ENCODE data around the gene GRIN2C. TPM values are rescaled to one million over a fixed set of nuclear protein-coding genes. Genes with fewer than 3 reads are reported as not detected.

Gene GRIN2C
- total and polyA plus RNA-seq, 4 donors: 0.01 to 0.03 (median 0.02) TPM; not detected in 1

GRCh38 chr17:74856112-74856511, 3.6 kb downstream of the GRIN2C start:
- no peaks in the 10 kb centered on the region for H3K36me3 ChIP-seq (ENCODE audit: control insufficient read depth in 4 of 4, insufficient read depth in 4 of 4, low read length in 4 of 4)
- peaks cover 11 to 78% (median 57%) of the 10 kb centered on the region in 3 donors for H3K27me3 ChIP-seq (ENCODE audit: control insufficient read depth in 3 of 3, insufficient read depth in 3 of 3, low read length in 2 of 3)
- peaks cover 0 to 4% (median 0%) of the 10 kb centered on the region in 4 donors for H3K9me3 ChIP-seq (ENCODE audit: control insufficient read depth in 4 of 4, insufficient read depth in 3 of 4, low read length in 3 of 4)
- peaks cover 0 to 14% (median 0%) of the 10 kb centered on the region in 5 donors for H3K4me1 ChIP-seq (ENCODE audit: control insufficient read depth in 5 of 5, insufficient read depth in 5 of 5, low read length in 5 of 5)
- H3K9ac ChIP-seq (ENCODE audit: insufficient read depth in 1 of 2, low read length in 2 of 2): no peak overlapping the region
- WGBS, 2 donors: 79 to 91% methylated on average over 7 of the region's 7 CpGs
- no peak overlapping the region for H3K4me3 ChIP-seq
- no peak for ATAC-seq (ENCODE audit: insufficient read depth, low FRiP score)
- TF ChIP-seq CTCF (IDR thresholded peaks at IDR 0.05; ENCODE audit: control extremely low read depth, extremely low read depth): no peak
- H3K27ac ChIP-seq (ENCODE audit: low read depth in 1 of 2, low read length in 1 of 2): no peak overlapping the region
- no peak for DNase-seq

GRCh38 chr17:74855323-74855722, 4.4 kb downstream of the GRIN2C start:
- Histone ChIP-seq H3K27me3 (ENCODE audit: control insufficient read depth in 3 of 3, insufficient read depth in 3 of 3, low read length in 2 of 3) (peaks cover 11 to 75% (median 55%) of the 10 kb centered on the region in 3 donors), H3K9me3 (ENCODE audit: control insufficient read depth in 4 of 4, insufficient read depth in 3 of 4, low read length in 3 of 4) (peaks cover 0 to 6% (median 0%) of the 10 kb centered on the region in 4 donors), H3K4me1 (ENCODE audit: control insufficient read depth in 5 of 5, insufficient read depth in 5 of 5, low read length in 5 of 5) (peaks cover 0 to 10% (median 0%) of the 10 kb centered on the region in 5 donors), H3K9ac (ENCODE audit: insufficient read depth in 1 of 2, low read length in 2 of 2) (no peak overlapping the region), H3K4me3 (no peak overlapping the region), H3K27ac (ENCODE audit: low read depth in 1 of 2, low read length in 1 of 2) (no peak overlapping the region), H3K36me3 (ENCODE audit: control insufficient read depth in 4 of 4, insufficient read depth in 4 of 4, low read length in 4 of 4) (no peaks in the 10 kb centered on the region)
- DNase-seq (no peak), ATAC-seq (ENCODE audit: insufficient read depth, low FRiP score) (no peak)
- no peak for TF ChIP-seq CTCF (IDR thresholded peaks at IDR 0.05; ENCODE audit: control extremely low read depth, extremely low read depth)
- 86 to 92% methylated on average over 4 of the region's 4 CpGs for WGBS, 2 donors

- H3K27me3 ChIP-seq (ENCODE audit: control insufficient read depth in 3 of 3, insufficient read depth in 3 of 3, low read length in 2 of 3): peaks cover 6 to 76% (median 52%) of the 10 kb centered on the region in 3 donors
- no peak for ATAC-seq (ENCODE audit: insufficient read depth, low FRiP score)
- TF ChIP-seq CTCF (IDR thresholded peaks at IDR 0.05; ENCODE audit: control extremely low read depth, extremely low read depth): no peak
Observed at GRCh38 chr17:74854792-74855191, 4.9 kb downstream of the GRIN2C start.

GRCh38 chr17:74853669-74854068, 6.0 kb downstream of the GRIN2C start:
- Histone ChIP-seq H3K9me3 (ENCODE audit: control insufficient read depth in 4 of 4, insufficient read depth in 3 of 4, low read length in 3 of 4) (peaks cover 0 to 6% (median 0%) of the 10 kb centered on the region in 4 donors), H3K27me3 (ENCODE audit: control insufficient read depth in 3 of 3, insufficient read depth in 3 of 3, low read length in 2 of 3) (peaks cover 6 to 67% (median 45%) of the 10 kb centered on the region in 3 donors), H3K9ac (ENCODE audit: insufficient read depth in 1 of 2, low read length in 2 of 2) (no peak overlapping the region), H3K36me3 (ENCODE audit: control insufficient read depth in 4 of 4, insufficient read depth in 4 of 4, low read length in 4 of 4) (no peaks in the 10 kb centered on the region), H3K4me3 (no peak overlapping the region), H3K4me1 (ENCODE audit: control insufficient read depth in 5 of 5, insufficient read depth in 5 of 5, low read length in 5 of 5) (peaks cover 0 to 5% (median 0%) of the 10 kb centered on the region in 5 donors), H3K27ac (ENCODE audit: low read depth in 1 of 2, low read length in 1 of 2) (no peak overlapping the region)
- no peak for TF ChIP-seq CTCF (IDR thresholded peaks at IDR 0.05; ENCODE audit: control extremely low read depth, extremely low read depth)
- DNase-seq (no peak), ATAC-seq (ENCODE audit: insufficient read depth, low FRiP score) (no peak)
- 84% methylated on average over 8 of the region's 8 CpGs for WGBS, 2 donors

More at GRCh38 chr17:74854792-74855191, 4.9 kb downstream of the GRIN2C start:
- H3K9me3 ChIP-seq (ENCODE audit: control insufficient read depth in 4 of 4, insufficient read depth in 3 of 4, low read length in 3 of 4): peaks cover 0 to 6% (median 0%) of the 10 kb centered on the region in 4 donors
- peaks cover 0 to 6% (median 0%) of the 10 kb centered on the region in 5 donors for H3K4me1 ChIP-seq (ENCODE audit: control insufficient read depth in 5 of 5, insufficient read depth in 5 of 5, low read length in 5 of 5)
- no peak overlapping the region for H3K27ac ChIP-seq (ENCODE audit: low read depth in 1 of 2, low read length in 1 of 2)
- H3K9ac ChIP-seq (ENCODE audit: insufficient read depth in 1 of 2, low read length in 2 of 2): no peak overlapping the region
- DNase-seq: no peak
- H3K36me3 ChIP-seq (ENCODE audit: control insufficient read depth in 4 of 4, insufficient read depth in 4 of 4, low read length in 4 of 4): no peaks in the 10 kb centered on the region
- no peak overlapping the region for H3K4me3 ChIP-seq
- 89 to 92% methylated on average over 15 to 17 of the region's 17 CpGs for WGBS, 2 donors
